Epithelial cell of esophagus (primary cell): ENCODE data around the gene FHIT.

Source experiments
- DNase-seq: peaks from one replicate; pipeline ENCODE4 v3.0.0; 2010; ENCODE audit warnings: low read depth
- H3K4me3 ChIP-seq: 2 replicates; pipeline ENCODE4 v1.5.1; 2011; ENCODE audit warnings: mild to moderate bottlenecking, low read length, control low read depth
- TF ChIP-seq, protein P1 (sequence below): IDR thresholded peaks from 2 replicates; pipeline ENCODE4 v1.5.1; 2011; ENCODE audit warnings: low read depth, mild to moderate bottlenecking, low read length, control low read depth, inconsistent platforms; ENCODE audit not compliant: insufficient read depth; ENCODE audit errors: missing control alignments

FHIT gene

DNA sequence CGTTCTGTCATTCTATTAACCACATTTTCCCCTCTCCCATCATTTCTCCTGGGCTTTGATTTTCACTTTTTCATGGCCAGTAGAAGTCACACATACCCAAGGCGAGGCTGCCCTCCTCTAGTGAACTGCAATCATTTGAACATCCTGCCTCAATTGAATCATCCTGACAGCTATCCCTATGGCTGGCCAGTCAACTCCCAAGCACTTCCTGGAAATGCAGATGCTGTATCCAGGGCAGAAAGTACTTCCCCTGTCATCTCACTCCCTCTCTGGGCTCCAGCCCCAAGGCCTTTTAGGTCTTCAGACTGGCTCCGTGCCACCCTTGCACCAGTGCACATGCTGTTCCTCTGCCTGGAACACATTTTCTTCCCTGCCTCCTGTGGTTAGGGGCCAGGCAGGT is 1463.1 kb downstream of the FHIT start:
- DNase-seq, result no peak
- no peak overlapping the region for H3K4me3 ChIP-seq
- TF ChIP-seq, protein P1, sequence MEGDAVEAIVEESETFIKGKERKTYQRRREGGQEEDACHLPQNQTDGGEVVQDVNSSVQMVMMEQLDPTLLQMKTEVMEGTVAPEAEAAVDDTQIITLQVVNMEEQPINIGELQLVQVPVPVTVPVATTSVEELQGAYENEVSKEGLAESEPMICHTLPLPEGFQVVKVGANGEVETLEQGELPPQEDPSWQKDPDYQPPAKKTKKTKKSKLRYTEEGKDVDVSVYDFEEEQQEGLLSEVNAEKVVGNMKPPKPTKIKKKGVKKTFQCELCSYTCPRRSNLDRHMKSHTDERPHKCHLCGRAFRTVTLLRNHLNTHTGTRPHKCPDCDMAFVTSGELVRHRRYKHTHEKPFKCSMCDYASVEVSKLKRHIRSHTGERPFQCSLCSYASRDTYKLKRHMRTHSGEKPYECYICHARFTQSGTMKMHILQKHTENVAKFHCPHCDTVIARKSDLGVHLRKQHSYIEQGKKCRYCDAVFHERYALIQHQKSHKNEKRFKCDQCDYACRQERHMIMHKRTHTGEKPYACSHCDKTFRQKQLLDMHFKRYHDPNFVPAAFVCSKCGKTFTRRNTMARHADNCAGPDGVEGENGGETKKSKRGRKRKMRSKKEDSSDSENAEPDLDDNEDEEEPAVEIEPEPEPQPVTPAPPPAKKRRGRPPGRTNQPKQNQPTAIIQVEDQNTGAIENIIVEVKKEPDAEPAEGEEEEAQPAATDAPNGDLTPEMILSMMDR, result no peak

DNA sequence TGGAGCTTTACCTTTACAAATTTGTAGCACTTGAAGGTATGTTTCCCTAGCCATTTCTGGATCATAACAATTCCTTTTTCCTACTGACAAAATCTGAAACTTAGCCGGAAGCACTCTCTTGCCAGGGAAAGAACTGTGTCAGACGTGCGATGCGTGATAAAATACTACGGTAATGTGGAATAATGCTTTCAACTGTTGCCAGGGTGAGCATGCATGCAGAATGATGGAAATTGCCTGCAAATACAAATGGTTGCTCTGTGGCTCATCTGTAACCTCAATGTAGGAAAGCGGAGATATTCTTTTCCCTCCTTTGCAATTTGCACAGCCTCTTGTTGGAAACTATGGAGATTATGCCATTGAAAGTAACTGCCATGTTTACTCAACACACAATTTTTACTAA is 1464.9 kb downstream of the FHIT start:
- no peak overlapping the region for H3K4me3 ChIP-seq
- no peak for DNase-seq
- TF ChIP-seq, protein P1, result no peak

DNA sequence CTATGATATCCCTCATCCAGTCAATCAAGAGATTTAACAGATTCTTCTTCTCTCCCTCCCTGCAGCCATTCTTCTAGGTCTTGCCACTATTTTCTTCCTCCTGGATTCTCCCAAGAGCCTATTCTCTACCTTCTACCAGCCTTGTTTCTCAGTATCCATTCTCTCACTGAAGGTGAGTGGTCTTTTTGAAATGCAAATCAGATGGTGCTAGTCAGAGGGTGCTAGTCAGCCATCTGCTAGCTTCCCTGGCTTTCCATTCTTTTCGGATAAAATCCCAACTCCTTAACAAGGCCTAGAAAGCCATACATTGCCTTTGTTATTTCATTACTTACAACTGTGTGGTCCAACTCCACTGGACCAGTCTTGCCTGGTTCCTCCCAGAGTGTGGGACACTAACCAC is 1467.1 kb downstream of the FHIT start:
- DNase-seq, result no peak
- TF ChIP-seq, protein P1, result no peak
- no peak overlapping the region for H3K4me3 ChIP-seq

- H3K4me3 ChIP-seq, result no peak overlapping the region
- TF ChIP-seq, protein P1, result no peak
- no peak for DNase-seq
Observed at GRCh38 chr3:59783468-59783988, 1467.7 kb downstream of the FHIT start.

GRCh38 chr3:59782664-59783063 is 1468.6 kb downstream of the FHIT start:
- TF ChIP-seq, protein P1, result no peak
- DNase-seq, result no peak
- H3K4me3 ChIP-seq, result no peak overlapping the region

- TF ChIP-seq, protein P1, result no peak
- no peak overlapping the region for H3K4me3 ChIP-seq
- DNase-seq, result no peak
Observed at GRCh38 chr3:59780209-59780608, 1471.0 kb downstream of the FHIT start.

DNA sequence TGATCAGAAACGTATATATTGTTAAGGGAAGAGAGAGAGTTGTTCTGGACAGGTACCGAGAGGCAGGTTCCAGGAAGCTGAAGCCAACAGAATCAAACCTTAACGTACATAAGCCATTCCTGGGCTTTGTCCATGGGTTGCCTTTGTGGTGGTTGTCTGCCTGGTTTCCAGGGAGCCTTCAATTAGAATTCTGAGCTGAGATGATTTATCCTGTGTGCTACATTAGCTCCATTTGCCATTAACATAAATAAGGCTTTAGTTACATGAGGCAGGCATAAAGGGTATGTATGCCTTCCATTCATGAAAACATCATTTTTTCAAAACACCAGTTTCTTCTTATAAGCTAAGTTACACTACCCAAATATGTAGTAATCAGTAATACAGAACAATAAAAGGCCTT is 1472.0 kb downstream of the FHIT start:
- TF ChIP-seq, protein P1, result no peak
- DNase-seq, result no peak

More for the DNA sequence above, 1472.0 kb downstream of the FHIT start:
- H3K4me3 ChIP-seq, result no peak overlapping the region
